GM18951 (cell line): ENCODE data around the gene ALS2.
"Not testable (repeated sequence)": the region's sequence is repeated elsewhere in the genome, so short reads cannot be mapped to it uniquely, and the experiment has no call there.

ENCODE experiments used
- POLR2A ChIP-seq: IDR thresholded peaks from 4 replicates; pipeline ENCODE4 v1.6.1; 2011; ENCODE audit warnings: mild to moderate bottlenecking; ENCODE audit not compliant: insufficient read length, insufficient read depth; ENCODE audit errors: extremely low read depth
- in situ Hi-C: fragments of 300-500 bp; cut with MboI; formaldehyde crosslinking; loops from one replicate; pipeline ENCODE4 v1.12.0; 2022; ENCODE audit warnings: low sequenced_read_pairs, mixed read lengths, inconsistent platforms; ENCODE audit not compliant: unreplicated experiment

The ALS2 gene

DNA sequence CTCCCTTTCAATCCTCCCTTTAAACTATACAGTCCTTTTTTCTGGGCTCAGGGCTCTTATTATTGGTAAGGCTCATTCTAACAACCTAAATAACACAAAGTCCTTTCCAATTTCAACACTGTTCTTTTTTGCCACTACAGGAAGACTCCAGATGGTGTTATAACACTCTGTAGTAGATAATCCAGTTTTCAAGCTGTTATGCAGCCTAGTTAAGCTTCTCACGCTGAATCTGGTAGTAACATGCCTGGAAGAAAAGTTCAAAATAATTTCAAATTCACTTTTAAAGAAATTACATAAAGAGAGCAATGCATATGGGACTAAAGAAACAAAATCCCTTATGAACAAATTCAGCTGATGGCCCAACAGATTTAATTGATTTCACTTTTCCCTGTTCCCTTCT is 79.1 kb downstream of the ALS2 start:
- in situ Hi-C loops = no loop called here
- no peak for TF ChIP-seq POLR2A

DNA sequence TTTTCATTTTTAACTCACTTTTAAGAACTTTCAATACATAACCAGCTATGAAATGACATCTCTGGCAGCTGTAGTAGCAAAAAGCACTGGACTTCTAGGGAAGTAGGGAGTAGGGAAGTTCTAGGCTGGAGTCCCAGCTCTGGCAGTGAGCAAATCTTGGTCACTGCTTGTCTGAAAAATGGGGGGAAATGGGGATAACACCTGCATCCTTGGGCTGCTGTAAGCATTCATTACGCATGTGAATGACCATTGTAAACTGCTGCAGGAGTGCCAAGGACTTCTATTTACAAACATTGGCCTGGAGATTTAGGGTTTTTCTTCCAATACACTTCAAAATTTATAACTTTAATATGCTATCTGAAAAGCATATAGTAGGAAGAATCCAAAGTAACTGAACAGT is 81.3 kb downstream of the ALS2 start:
- TF ChIP-seq POLR2A = no peak
- in situ Hi-C loops = no loop called here

DNA sequence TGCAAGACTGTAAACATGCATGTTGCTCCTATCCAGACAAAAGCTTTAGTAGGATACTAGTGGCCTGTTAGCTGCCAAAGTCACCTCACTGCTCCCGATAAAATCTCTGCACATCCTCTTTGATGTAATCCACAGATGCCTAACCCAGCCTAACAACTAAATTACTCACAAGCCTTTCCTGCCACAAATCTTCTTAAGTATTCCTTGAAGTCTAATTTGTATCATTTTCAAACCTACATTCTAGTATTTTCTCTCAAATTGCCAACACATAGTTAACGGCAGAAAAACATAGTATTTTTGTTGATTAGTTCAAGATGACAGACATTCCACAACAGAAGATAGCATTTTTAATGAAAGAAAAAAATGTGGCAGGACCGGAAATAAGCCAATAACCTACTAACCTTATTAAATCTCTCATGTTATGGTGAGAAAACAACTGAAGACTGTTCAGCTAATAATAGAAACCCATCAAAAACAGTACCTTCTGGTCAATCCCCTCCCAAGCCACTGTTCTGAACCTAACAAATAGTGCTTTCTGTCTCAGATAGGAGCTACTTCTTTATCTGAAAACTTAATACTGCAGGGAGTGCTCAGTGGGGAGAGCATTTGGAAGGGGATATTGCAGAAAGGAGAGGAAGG is 82.0 kb downstream of the ALS2 start, which contains the start of gene MPP4:
TSS of gene MPP4 (minus strand) at position 57 of the 639 bp plus-strand sequence. CDS start 4,690 bp downstream, outside the sequence.
- in situ Hi-C loops = no loop called here
- no peak for TF ChIP-seq POLR2A

DNA sequence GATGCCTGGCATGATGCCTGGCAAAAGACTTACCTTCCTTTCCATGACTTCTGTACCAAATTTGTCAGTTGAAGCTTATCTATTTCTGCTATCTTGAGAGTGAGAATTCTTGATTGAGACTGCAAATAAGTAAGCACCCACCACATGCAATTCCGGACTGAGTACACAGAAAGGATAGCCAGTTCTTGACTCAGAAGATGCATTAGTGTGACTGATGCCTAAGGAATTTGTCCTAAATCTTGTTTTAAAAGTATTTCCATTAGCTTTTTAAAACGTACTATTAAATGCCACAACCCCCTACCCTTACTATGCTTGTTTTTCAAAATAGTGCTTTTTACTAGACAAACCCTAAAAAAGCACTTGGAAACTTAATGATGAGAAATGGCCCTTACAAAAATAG is 82.8 kb downstream of the ALS2 start:
- TF ChIP-seq POLR2A = no peak
- in situ Hi-C loops = no loop called here

DNA sequence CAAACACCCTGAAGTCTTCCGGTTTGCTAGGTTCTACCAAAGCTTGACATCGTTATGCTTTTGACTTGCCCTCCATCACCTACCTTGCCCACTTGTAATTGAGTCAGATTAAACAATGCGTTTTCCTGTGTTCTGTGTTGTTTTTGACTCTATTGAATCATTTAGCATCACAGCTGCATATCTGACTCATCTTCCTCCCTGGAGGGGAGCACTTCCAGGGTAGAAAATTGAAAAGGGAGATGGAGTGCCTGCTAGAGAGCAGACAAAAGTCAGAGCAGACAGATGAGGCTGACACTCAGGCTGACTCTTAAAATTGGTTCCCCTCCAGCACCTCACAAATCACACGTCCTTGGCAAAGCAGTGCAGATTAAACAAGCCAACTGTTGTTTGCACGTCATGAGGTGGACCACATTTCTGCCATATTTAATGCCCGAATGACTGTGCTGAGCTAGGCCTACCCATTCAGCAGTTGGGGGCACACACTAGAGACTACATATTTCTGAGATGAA is 84.5 kb downstream of the ALS2 start:
- in situ Hi-C loops = no loop called here
- TF ChIP-seq POLR2A = no peak

DNA sequence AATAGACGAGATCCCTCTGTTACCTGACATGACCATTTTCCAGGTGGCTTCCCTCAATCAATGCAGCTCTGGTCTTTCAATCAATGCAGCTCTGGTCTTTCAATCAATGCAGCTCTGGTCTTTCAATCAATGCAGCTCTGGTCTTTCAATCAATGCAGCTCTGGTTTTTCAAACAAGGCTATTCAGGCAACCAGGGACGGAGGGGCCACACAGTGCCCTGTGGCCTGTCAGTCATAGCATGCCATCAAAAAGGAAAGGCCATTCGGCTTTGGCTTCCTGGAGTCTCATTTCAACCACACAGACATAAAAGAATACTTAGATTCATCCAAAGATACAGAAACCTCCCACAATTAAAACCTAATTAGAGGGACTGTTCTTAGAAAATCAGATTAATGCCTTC is 95.6 kb downstream of the ALS2 start:
- no peak for TF ChIP-seq POLR2A
- in situ Hi-C loops = no loop called here

DNA sequence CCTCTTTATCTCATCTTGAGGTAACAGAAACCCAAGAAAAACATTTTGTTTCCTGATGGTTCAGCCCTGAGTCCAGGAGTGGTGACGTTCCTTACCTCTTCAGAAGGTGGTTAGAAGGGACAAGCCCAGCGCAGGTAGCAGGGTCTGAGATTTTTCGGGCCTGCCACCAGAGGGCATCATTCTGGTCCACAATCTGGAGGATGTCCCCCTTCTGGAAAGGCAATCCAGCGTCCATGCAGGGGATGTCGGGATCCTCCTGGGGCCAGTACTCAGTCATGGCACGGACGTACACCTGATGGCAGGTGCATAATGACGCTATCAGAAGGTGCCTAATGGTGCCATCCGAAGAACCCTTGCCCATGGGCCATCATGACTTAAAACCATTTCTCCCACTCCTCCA is 100.0 kb downstream of the ALS2 start:
- no peak for TF ChIP-seq POLR2A
- in situ Hi-C loops = no loop called here

DNA sequence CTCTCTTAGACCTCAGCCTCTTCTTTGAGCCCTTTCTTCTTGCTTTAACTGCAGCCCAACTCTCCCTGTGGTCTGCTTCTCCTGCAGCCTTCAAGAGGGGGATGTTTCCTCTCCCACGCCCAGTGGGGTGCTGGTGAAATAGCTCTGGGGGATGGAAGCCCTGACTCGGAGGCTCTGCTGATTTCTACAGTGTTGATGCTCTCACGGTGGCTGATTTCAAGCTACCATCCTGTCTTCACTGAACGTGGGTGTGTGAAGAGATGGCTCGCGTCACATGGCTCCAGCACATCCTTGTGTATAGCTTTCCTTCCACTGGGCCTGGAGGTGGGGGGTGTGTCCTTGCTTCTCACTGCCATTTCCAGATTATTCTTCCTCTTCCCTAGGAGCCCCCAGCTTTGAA is 102.3 kb downstream of the ALS2 start:
- in situ Hi-C loops = no loop called here
- TF ChIP-seq POLR2A = no peak

DNA sequence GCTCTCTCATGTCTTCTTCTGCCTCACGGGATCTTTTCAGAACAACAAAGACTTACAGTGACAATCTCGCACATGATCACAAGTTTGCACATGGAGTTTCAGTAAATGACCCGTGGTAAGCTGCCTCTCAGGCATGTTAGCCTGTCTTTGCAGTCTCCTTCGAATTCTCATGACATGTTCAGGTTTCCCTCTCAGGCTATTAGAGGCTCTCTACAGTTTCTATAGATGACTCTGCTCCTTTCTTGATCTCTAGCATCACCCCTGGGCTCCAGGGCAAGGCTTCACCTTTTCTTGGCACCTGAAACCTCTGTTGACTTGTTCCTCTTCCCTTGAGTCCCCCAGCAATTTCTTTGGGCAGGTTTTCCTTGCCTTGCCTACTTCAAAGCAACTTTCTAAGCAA is 105.3 kb downstream of the ALS2 start:
- in situ Hi-C loops = no loop called here
- no peak for TF ChIP-seq POLR2A

DNA sequence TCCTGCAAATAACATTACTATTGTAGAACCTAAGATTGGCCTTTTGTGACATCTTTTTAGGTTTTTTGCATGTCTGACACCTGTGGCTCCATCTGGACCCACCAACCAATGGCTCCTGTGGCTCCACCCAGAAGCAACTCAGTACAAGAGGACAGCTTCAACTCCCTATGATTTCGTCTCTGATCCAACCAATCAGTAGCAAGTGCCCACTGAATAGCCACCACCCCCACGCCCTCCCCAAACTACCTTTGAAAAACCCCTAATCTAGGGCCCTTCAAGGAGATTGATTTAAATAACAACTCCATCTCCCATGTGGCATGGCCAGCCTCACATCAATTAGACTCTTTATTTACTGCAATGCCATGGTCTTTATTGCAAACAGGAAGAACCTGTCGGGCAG is 105.9 kb downstream of the ALS2 start:
- in situ Hi-C loops = no loop called here
- TF ChIP-seq POLR2A = no peak

DNA sequence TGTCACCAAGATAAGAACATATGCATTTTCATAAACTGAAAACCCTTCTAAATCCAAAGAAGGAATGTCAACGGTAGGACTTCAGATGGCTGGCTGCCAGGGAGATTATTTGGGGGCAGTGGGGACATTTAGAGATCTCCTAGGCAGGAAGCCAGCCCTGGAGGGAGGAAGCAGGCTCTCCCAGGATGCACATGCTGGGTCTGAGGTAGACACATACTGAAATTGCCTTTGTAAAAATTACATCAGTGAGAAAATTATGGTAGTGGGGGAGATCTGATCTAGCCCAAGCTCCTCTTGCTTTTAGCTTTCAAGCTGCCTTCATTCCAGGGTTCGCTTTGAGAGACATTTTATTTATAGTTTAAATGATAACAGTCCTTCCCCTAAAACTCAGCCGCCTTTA is 106.4 kb downstream of the ALS2 start:
- in situ Hi-C loops = no loop called here
- TF ChIP-seq POLR2A = no peak

DNA sequence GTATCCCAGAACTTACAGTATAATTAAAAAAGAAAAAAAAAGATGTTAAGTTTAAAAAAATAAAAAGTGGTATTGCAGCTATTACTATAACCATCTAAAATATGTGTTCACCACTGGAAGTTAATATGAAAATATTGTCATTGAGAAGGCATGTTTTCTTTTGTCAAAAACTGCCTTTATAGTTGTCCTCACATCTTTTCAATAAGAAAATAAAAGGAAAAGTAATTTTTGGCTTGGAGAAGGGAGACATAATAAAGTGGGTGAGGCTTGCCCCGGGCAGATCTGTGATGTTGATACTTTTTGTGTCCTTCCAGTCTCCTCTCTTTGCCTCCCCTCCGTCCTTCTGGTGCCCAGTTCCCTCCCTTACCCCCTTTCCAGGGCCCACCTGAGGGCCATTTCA is 107.2 kb downstream of the ALS2 start:
- in situ Hi-C loops = no loop called here
- TF ChIP-seq POLR2A = no peak

DNA sequence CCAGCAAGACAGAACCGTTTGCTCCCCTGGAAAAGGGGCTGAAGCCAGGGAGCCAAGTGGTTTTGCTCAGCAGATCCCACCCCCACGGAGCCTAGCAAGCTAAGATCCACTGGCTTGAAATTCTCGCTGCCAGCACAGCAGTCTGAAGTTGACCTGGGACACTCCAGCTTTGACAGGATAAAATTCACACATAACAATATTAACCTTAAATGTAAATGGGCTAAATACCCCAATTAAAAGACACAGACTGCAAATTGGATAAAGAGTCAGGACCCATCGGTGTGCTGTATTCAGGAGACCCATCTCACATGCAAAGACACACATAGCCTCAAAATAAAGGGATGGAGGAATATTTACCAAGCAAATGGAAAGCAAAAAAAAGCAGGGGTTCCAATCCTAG is 109.5 kb downstream of the ALS2 start:
- in situ Hi-C loops = not testable (repeated sequence)

DNA sequence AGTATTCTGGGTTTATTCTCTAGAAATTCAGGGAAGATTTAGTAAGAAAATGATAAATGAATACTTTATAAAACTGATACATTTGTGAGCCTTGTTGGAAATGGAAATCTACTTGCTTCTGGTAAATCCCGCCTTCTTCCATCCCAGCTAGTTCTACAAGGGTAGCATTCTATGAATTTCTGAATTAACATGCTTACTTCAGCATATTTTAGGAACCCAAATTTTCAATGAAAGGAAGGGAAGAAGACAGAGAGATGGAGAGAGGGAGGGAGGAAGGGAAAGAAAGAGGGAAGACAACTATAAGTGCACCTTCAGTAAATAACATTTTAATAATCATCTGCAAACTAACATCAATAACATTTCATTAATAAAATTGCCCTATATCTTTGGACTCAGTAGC is 110.9 kb downstream of the ALS2 start:
- no peak for TF ChIP-seq POLR2A
- in situ Hi-C loops = no loop called here
